Panc1 (cell line): Measurements from ENCODE around the gene LRP5. TPM values are rescaled to one million over a fixed set of nuclear protein-coding genes. Genes with fewer than 3 reads are reported as not detected.

Source experiments
- ATAC-seq: fragments of 200-7000 bp; cut with Tn5 transposase; 2 replicates; pipeline ENCODE4 v1.9.1; 2020; ENCODE audit warnings: mild to moderate bottlenecking, moderate library complexity
- BruUV-seq: library from RNA; stranded (reverse); fragments of 400-500 nt; replicated peaks from 2 replicates; lab custom pipeline; 2021; lab: Mats Ljungman, UMichigan
- CTCF ChIA-PET: fragments of 300-600 bp; sonication (Branson Sonifier 250); formaldehyde crosslinking; loops from one replicate; lab custom pipeline; 2022; ENCODE audit warnings: antibody characterized with exemption; lab: Charles Lee
- POLR2A ChIA-PET: fragments of 300-600 bp; sonication (Branson Sonifier 250); formaldehyde crosslinking; loops from one replicate; lab custom pipeline; 2022; ENCODE audit warnings: antibody characterized with exemption; lab: Charles Lee
- DNase-seq: peaks from one replicate; pipeline ENCODE4 v3.0.0-alpha.2; 2010; ENCODE audit warnings: low read depth, low spot score
- H3K27ac ChIP-seq: 2 replicates; pipeline ENCODE4 v1.5.1; 2011; ENCODE audit warnings: mild to moderate bottlenecking, low read length, inconsistent platforms
- H3K27me3 ChIP-seq: fragments of 200-500 bp; sonication (Bioruptor generic); 2 replicates; pipeline ENCODE4 v1.6.0; 2014; ENCODE audit warnings: low read length, inconsistent platforms; ENCODE audit not compliant: control insufficient read depth, insufficient read depth
- H3K36me3 ChIP-seq: fragments of 200-500 bp; sonication (Bioruptor generic); 2 replicates; pipeline ENCODE4 v1.5.1; 2014; ENCODE audit warnings: inconsistent platforms, mild to moderate bottlenecking, low read length, moderate library complexity; ENCODE audit not compliant: control insufficient read depth, insufficient read depth
- H3K4me1 ChIP-seq: 2 replicates; pipeline ENCODE4 v1.5.1; 2011; ENCODE audit warnings: inconsistent platforms, mild to moderate bottlenecking, low read length, moderate library complexity; ENCODE audit not compliant: control insufficient read depth, insufficient read depth
- H3K4me3 ChIP-seq, 2 experiments: 2 replicates each; pipeline ENCODE4 v1.5.1; 2011 to 2012; ENCODE audit warnings: low read depth in 2 of 2, low read length in 2 of 2, mild to moderate bottlenecking in 2 of 2, inconsistent platforms in 1 of 2, moderate library complexity in 1 of 2
- H3K9me3 ChIP-seq: fragments of 200-500 bp; sonication (Bioruptor generic); 2 replicates; pipeline ENCODE4 v1.5.1; 2014; ENCODE audit warnings: low read depth, mild to moderate bottlenecking, inconsistent platforms, low read length, moderate library complexity; ENCODE audit not compliant: control insufficient read depth, insufficient read depth
- CTCF ChIP-seq: fragments of 450-650 bp; IDR thresholded peaks from 2 replicates; pipeline ENCODE4 v1.5.1; 2017; ENCODE audit warnings: mild to moderate bottlenecking
- POLR2AphosphoS5 ChIP-seq: IDR thresholded peaks from 2 replicates; pipeline ENCODE4 v1.6.1; 2012; ENCODE audit warnings: mild to moderate bottlenecking, low read depth, low read length, moderate library complexity
- SIN3A ChIP-seq: IDR thresholded peaks from 2 replicates; pipeline ENCODE4 v1.6.1; 2012; ENCODE audit warnings: low read depth, mild to moderate bottlenecking, low read length, moderate library complexity, borderline replicate concordance; ENCODE audit not compliant: insufficient read depth
- TCF7L2 ChIP-seq: IDR thresholded peaks from 2 replicates; pipeline ENCODE4 v1.6.1; 2011; ENCODE audit warnings: mild to moderate bottlenecking, low read depth, low read length, inconsistent platforms
- in situ Hi-C: cut with HindIII; loops from 2 replicates; pipeline ENCODE4 v1.10.0; 2016; ENCODE audit warnings: low sequenced_read_pairs, low pct_unique_long_range_greater_than_20kb
- intact Hi-C: fragments of 100-400 bp; cut with micrococcal nuclease; formaldehyde crosslinking; loops from one replicate; pipeline ENCODE4 v1.10.0; 2022; ENCODE audit not compliant: unreplicated experiment
- total RNA-seq: library from RNA; stranded (reverse); gene quantifications from one replicate; pipeline ENCODE4 v1.2.1, GENCODE V29; 2021; ENCODE audit not compliant: unreplicated experiment
- TF ChIP-seq, protein P1 (sequence below), 2 experiments: IDR thresholded peaks; 2 replicates each; pipeline ENCODE4 v1.6.1; 2011 to 2012; ENCODE audit warnings: low read depth in 2 of 2, control low read depth in 1 of 2, low read length in 1 of 2, mild to moderate bottlenecking in 1 of 2, moderate library complexity in 1 of 2; ENCODE audit not compliant: insufficient read depth in 1 of 2

LRP5 gene
- total RNA-seq, 1 experiment from 2014 or later = 171 TPM

DNA sequence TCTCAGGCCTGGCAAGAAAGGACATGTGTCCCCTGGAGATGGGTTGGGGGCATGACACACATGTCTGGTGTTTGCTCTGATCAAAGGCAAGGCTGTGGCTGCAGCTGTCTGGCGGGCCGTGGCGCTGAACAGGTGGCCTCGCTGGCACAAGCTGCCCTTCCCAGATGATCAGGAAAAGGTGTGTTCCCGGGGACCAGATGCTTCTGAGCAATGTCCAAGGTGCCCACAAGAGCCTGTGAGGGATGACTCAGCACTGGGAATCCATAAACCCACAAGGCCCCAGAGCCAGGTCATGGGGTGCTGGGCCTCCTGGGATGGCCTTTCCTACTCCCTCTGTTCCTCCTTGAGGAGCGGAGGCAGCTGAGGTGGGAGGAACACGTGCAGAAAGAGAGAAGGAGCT lies 9.7 kb upstream of the LRP5 start:
- DNase-seq = no peak
- peaks cover 21% of the 10 kb centered on the region for H3K4me1 ChIP-seq
- H3K27me3 ChIP-seq = no peaks in the 10 kb centered on the region
- peak overlapping the region; percentile 48 for H3K27ac ChIP-seq
- H3K9me3 ChIP-seq = no peaks in the 10 kb centered on the region
- BruUV-seq = no TSS peak
- in situ Hi-C loops (no loop called here), intact Hi-C loops (no loop called here)
- ATAC-seq = no peak
- no peak overlapping the region for H3K4me3 ChIP-seq
- H3K36me3 ChIP-seq = no peaks in the 10 kb centered on the region
- CTCF ChIA-PET = no interaction called here
- POLR2A ChIA-PET = no interaction called here
- no peak for TF ChIP-seq CTCF
- no peak for TF ChIP-seq TCF7L2
- TF ChIP-seq POLR2AphosphoS5 = no peak
- no peak for TF ChIP-seq SIN3A
- TF ChIP-seq, protein P1, sequence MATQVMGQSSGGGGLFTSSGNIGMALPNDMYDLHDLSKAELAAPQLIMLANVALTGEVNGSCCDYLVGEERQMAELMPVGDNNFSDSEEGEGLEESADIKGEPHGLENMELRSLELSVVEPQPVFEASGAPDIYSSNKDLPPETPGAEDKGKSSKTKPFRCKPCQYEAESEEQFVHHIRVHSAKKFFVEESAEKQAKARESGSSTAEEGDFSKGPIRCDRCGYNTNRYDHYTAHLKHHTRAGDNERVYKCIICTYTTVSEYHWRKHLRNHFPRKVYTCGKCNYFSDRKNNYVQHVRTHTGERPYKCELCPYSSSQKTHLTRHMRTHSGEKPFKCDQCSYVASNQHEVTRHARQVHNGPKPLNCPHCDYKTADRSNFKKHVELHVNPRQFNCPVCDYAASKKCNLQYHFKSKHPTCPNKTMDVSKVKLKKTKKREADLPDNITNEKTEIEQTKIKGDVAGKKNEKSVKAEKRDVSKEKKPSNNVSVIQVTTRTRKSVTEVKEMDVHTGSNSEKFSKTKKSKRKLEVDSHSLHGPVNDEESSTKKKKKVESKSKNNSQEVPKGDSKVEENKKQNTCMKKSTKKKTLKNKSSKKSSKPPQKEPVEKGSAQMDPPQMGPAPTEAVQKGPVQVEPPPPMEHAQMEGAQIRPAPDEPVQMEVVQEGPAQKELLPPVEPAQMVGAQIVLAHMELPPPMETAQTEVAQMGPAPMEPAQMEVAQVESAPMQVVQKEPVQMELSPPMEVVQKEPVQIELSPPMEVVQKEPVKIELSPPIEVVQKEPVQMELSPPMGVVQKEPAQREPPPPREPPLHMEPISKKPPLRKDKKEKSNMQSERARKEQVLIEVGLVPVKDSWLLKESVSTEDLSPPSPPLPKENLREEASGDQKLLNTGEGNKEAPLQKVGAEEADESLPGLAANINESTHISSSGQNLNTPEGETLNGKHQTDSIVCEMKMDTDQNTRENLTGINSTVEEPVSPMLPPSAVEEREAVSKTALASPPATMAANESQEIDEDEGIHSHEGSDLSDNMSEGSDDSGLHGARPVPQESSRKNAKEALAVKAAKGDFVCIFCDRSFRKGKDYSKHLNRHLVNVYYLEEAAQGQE (IDR thresholded peaks at IDR 0.05; ENCODE audit: insufficient read depth in 1 of 2, low read depth in 2 of 2, low read length in 1 of 2) = no peak

DNA sequence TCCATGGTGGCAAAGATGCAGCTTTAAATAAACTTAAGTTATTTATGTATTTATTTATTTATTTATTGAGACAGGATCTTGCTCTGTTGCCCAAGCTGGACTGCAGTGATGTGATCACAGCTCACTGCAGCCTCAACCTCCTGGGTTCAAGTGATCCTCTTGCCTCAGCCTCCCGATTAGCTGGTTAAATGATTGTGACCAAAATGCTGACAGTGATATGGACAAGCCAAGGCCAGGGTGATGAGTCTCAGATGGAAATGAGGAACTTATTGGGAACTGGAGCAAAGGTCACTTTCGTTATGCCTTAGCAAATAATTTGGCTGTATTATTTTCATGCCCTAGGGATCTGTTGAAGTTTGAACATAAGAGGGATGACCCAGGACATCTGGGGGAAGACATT lies 9.3 kb upstream of the LRP5 start:
- intact Hi-C loops = no loop called here
- DNase-seq (no peak), ATAC-seq (no peak)
- Histone ChIP-seq H3K4me3 (no peak overlapping the region), H3K4me1 (peaks cover 17% of the 10 kb centered on the region), H3K9me3 (no peaks in the 10 kb centered on the region), H3K36me3 (no peaks in the 10 kb centered on the region), H3K27me3 (no peaks in the 10 kb centered on the region), H3K27ac (peak overlapping the region; percentile 48; the same call in 1 of the 2 replicates)
- ChIA-PET CTCF (no interaction called here), POLR2A (no interaction called here)
- TF ChIP-seq, protein P1 (IDR thresholded peaks at IDR 0.05; ENCODE audit: insufficient read depth in 1 of 2, low read depth in 2 of 2, low read length in 1 of 2) = no peak
- no peak for TF ChIP-seq SIN3A
- no peak for TF ChIP-seq TCF7L2
- no peak for TF ChIP-seq CTCF
- TF ChIP-seq POLR2AphosphoS5 = no peak
- BruUV-seq = no TSS peak
- in situ Hi-C loops = no loop called here
